ENCODE data around the gene DNASE1L2. TPM values are rescaled to one million over a fixed set of nuclear protein-coding genes. Genes with fewer than 3 reads are reported as not detected.

Gene DNASE1L2
- total and polyA plus RNA-seq, 2 donors (not counting 3 experiments of a cell fraction or from before 2014, with no cell fraction given): 0.57 to 1.2 TPM

DNA sequence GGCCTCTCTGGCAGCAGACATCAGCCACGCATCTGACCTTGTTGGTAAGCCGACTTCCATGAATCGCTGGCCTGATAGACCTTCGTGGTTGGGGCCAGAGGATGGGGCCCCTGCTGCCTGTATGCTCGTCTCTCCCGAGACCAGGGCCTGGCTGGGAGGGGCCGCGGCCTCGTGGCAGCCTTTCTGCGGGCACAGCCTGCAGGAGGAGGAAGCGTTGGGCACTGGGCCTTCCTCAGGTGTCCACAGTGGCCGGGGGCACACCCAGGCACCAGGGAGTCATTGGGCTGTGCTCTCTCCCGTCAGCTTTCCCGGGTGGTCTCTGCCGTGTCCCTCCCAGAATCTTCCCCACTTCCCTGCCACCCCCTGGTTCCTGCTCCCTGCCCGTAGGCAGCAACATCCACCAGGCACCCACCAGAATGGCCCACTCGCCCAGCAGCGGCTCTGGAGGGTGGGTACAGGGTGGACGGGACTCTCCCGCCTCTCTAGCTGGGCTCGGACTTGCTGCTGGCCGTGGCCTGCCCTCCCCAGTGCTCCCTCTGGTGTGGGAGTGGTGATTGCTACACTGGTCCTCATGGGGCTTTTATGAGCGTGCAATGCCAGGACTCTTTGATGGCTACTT is 6.5 kb upstream of the DNASE1L2 start:
- dilution Hi-C loops (cut with MboI; ENCODE audit: extremely low pct_ligation_motif_present, low sequenced_read_pairs) (no loop called here), intact Hi-C loops (cut with micrococcal nuclease) (no loop called here)
- ChIA-PET CTCF (no interaction called here), POLR2A (no interaction called here)
- Histone ChIP-seq H2AFZ (ENCODE audit: low read depth, low read length) (no peak overlapping the region), H3K9me1 (replicated peaks; ENCODE audit: control insufficient read depth, extremely low read depth, insufficient read depth, low read length) (no peaks in the 10 kb centered on the region), H3K4me3 (replicated peaks in 1 of 3; ENCODE audit: insufficient read depth in 1 of 3, low read depth in 1 of 3, low read length in 3 of 3) (no peak overlapping the region), H3K9ac (replicated peaks; ENCODE audit: extremely low read depth, insufficient read depth, low read length) (no peak overlapping the region), H4K20me1 (replicated peaks; ENCODE audit: control insufficient read depth, extremely low read depth, insufficient read depth, low read length) (no peaks in the 10 kb centered on the region), H3K4me2 (ENCODE audit: insufficient read depth, low read length) (no peak overlapping the region), H3K27me3 (ENCODE audit: control insufficient read depth in 2 of 2, insufficient read depth in 2 of 2, low read length in 2 of 2) (no peaks in the 10 kb centered on the region), H3K9me3 (replicated peaks; ENCODE audit: control insufficient read depth, insufficient read depth, low read length) (no peaks in the 10 kb centered on the region), H3K4me1 (ENCODE audit: control insufficient read depth, extremely low read depth, insufficient read depth, low read length) (no peaks in the 10 kb centered on the region), H3K36me3 (ENCODE audit: control insufficient read depth in 2 of 2, extremely low read depth in 1 of 2, insufficient read depth in 2 of 2, low read length in 2 of 2) (peaks cover 9 to 44% of the 10 kb centered on the region in 2 experiments), H3K27ac (ENCODE audit: insufficient read depth, low read depth, low read length) (no peak overlapping the region), H3K79me2 (ENCODE audit: control insufficient read depth, insufficient read depth, low read length) (peaks cover 24% of the 10 kb centered on the region)
- DNase-seq (ENCODE audit: low read depth, low spot score) (no peak), FAIRE-seq (no peak)
- no TSS peak for BruUV-seq (replicated peaks)
- TF ChIP-seq POLR2AphosphoS5 (IDR thresholded peaks at IDR 0.05; ENCODE audit: insufficient read depth, low read depth, low read length) (no peak), GATA2 (IDR thresholded peaks at IDR 0.05; ENCODE audit: insufficient read depth, insufficient read length, low read depth, low read length) (no peak), POLR2A (IDR thresholded peaks at IDR 0.05; ENCODE audit: low read depth, low read length) (no peak), EZH2 (IDR thresholded peaks at IDR 0.05; ENCODE audit: borderline replicate concordance, low read depth, low read length, severe bottlenecking) (no peak)
- TF ChIP-seq, protein P1, sequence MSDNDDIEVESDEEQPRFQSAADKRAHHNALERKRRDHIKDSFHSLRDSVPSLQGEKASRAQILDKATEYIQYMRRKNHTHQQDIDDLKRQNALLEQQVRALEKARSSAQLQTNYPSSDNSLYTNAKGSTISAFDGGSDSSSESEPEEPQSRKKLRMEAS (IDR thresholded peaks at IDR 0.05; ENCODE audit: insufficient read depth, insufficient read length): no peak
- TF ChIP-seq, protein P2, sequence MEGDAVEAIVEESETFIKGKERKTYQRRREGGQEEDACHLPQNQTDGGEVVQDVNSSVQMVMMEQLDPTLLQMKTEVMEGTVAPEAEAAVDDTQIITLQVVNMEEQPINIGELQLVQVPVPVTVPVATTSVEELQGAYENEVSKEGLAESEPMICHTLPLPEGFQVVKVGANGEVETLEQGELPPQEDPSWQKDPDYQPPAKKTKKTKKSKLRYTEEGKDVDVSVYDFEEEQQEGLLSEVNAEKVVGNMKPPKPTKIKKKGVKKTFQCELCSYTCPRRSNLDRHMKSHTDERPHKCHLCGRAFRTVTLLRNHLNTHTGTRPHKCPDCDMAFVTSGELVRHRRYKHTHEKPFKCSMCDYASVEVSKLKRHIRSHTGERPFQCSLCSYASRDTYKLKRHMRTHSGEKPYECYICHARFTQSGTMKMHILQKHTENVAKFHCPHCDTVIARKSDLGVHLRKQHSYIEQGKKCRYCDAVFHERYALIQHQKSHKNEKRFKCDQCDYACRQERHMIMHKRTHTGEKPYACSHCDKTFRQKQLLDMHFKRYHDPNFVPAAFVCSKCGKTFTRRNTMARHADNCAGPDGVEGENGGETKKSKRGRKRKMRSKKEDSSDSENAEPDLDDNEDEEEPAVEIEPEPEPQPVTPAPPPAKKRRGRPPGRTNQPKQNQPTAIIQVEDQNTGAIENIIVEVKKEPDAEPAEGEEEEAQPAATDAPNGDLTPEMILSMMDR (IDR thresholded peaks at IDR 0.05; ENCODE audit: extremely low read depth in 1 of 2, insufficient read depth in 1 of 2, low read depth in 1 of 2, low read length in 2 of 2): no peak
